H9 (cell line): ENCODE measurements around the gene DOCK9. TPM values are rescaled to one million over a fixed set of nuclear protein-coding genes. Genes with fewer than 3 reads are reported as not detected.

Experiments
- DNase-seq: peaks from one replicate; pipeline ENCODE4 v3.0.0-alpha.2; 2017
- H2AFZ ChIP-seq: one replicate; pipeline ENCODE4 v1.6.1; 2013; ENCODE audit warnings: mild to moderate bottlenecking, low read length, control low read depth, moderate library complexity
- H2AK5ac ChIP-seq: 2 replicates; pipeline ENCODE4 v1.6.1; 2013; ENCODE audit warnings: low read length, control low read depth, mixed read lengths; ENCODE audit not compliant: insufficient read length
- H2BK120ac ChIP-seq: one replicate; pipeline ENCODE4 v1.6.1; 2013; ENCODE audit warnings: low read depth, mild to moderate bottlenecking, low read length, control low read depth, inconsistent platforms; ENCODE audit not compliant: poor library complexity, severe bottlenecking
- H2BK12ac ChIP-seq: 2 replicates; pipeline ENCODE4 v1.6.1; 2013; ENCODE audit warnings: low read length, control low read depth, mixed read lengths, low read depth; ENCODE audit not compliant: insufficient read length
- H2BK15ac ChIP-seq: 2 replicates; pipeline ENCODE4 v1.6.1; 2013; ENCODE audit warnings: low read depth, low read length, control low read depth
- H2BK20ac ChIP-seq: one replicate; pipeline ENCODE4 v1.6.1; 2013; ENCODE audit warnings: low read depth, mild to moderate bottlenecking, low read length, control low read depth, inconsistent platforms; ENCODE audit not compliant: poor library complexity, severe bottlenecking
- H2BK5ac ChIP-seq: 2 replicates; pipeline ENCODE4 v1.6.1; 2013; ENCODE audit warnings: low read length, control low read depth, mixed read lengths; ENCODE audit not compliant: insufficient read length
- H3K14ac ChIP-seq: 2 replicates; pipeline ENCODE4 v1.6.1; 2013; ENCODE audit warnings: low read length, control low read depth; ENCODE audit not compliant: insufficient read depth
- H3K18ac ChIP-seq: 2 replicates; pipeline ENCODE4 v1.6.1; 2013; ENCODE audit warnings: low read depth, mild to moderate bottlenecking, mixed read lengths, low read length, control low read depth; ENCODE audit not compliant: insufficient read length
- H3K23ac ChIP-seq: 2 replicates; pipeline ENCODE4 v1.6.1; 2013; ENCODE audit warnings: low read length, control low read depth, mixed read lengths, low read depth; ENCODE audit not compliant: insufficient read length
- H3K23me2 ChIP-seq: 2 replicates; pipeline ENCODE4 v1.6.1; 2013; ENCODE audit warnings: low read depth, mild to moderate bottlenecking, mixed read lengths, low read length, control low read depth; ENCODE audit not compliant: insufficient read length, poor library complexity, severe bottlenecking
- H3K27ac ChIP-seq: 2 replicates; pipeline ENCODE4 v1.5.1; 2013; ENCODE audit warnings: low read length, control low read depth, mixed read lengths, low read depth; ENCODE audit not compliant: insufficient read length
- H3K27me3 ChIP-seq: 2 replicates; pipeline ENCODE4 v1.6.1; 2013; ENCODE audit warnings: low read length, control low read depth, inconsistent platforms; ENCODE audit not compliant: insufficient read depth
- H3K4ac ChIP-seq: 2 replicates; pipeline ENCODE4 v1.6.1; 2013; ENCODE audit warnings: low read depth, mild to moderate bottlenecking, control low read depth, inconsistent platforms, low read length, moderate library complexity
- H3K4me1 ChIP-seq: 2 replicates; pipeline ENCODE4 v1.6.1; 2013; ENCODE audit warnings: low read length, control low read depth, inconsistent platforms; ENCODE audit not compliant: insufficient read depth
- H3K4me2 ChIP-seq: 2 replicates; pipeline ENCODE4 v1.6.1; 2013; ENCODE audit warnings: low read length, control low read depth, mixed read lengths; ENCODE audit not compliant: insufficient read length, insufficient read depth
- H3K56ac ChIP-seq: 2 replicates; pipeline ENCODE4 v1.6.1; 2013; ENCODE audit warnings: low read depth, mild to moderate bottlenecking, mixed read lengths, low read length, control low read depth; ENCODE audit not compliant: insufficient read length
- H3K79me1 ChIP-seq: 2 replicates; pipeline ENCODE4 v1.6.1; 2013; ENCODE audit warnings: low read depth, mild to moderate bottlenecking, moderate library complexity, low read length, control low read depth, inconsistent platforms; ENCODE audit not compliant: insufficient read depth, poor library complexity, severe bottlenecking
- H3K79me2 ChIP-seq: 2 replicates; pipeline ENCODE4 v1.6.1; 2013; ENCODE audit warnings: low read length, control low read depth, inconsistent platforms; ENCODE audit not compliant: insufficient read depth
- H3K9ac ChIP-seq: 2 replicates; pipeline ENCODE4 v1.6.1; 2013; ENCODE audit warnings: low read length, control low read depth, mixed read lengths; ENCODE audit not compliant: insufficient read length; ENCODE audit errors: extremely low read depth
- H3K9me3 ChIP-seq: one replicate; pipeline ENCODE4 v1.6.1; 2013; ENCODE audit warnings: low read depth, low read length, inconsistent platforms; ENCODE audit not compliant: control insufficient read depth
- H3T11ph ChIP-seq: one replicate; pipeline ENCODE4 v1.6.1; 2013; ENCODE audit warnings: mild to moderate bottlenecking, low read length, control low read depth, inconsistent platforms
- H4K20me1 ChIP-seq: one replicate; pipeline ENCODE4 v1.6.1; 2013; ENCODE audit not compliant: control insufficient read depth, insufficient read length, insufficient read depth
- H4K5ac ChIP-seq: 2 replicates; pipeline ENCODE4 v1.6.1; 2013; ENCODE audit warnings: low read depth, mild to moderate bottlenecking, mixed read lengths, low read length, control low read depth; ENCODE audit not compliant: insufficient read length
- H4K8ac ChIP-seq: replicated peaks from 2 replicates; pipeline ENCODE4 v1.6.1; 2013; ENCODE audit warnings: low read length, control low read depth, mixed read lengths, low read depth; ENCODE audit not compliant: insufficient read length
- H4K91ac ChIP-seq: 2 replicates; pipeline ENCODE4 v1.6.1; 2013; ENCODE audit warnings: low read depth, mild to moderate bottlenecking, moderate library complexity, mixed read lengths, low read length, control low read depth; ENCODE audit not compliant: insufficient read length
- H3K27ac Mint-ChIP-seq, 3 experiments: 2 replicates in 2 of 3; 3 replicates in 1 of 3; pipeline ENCODE4 v1.8.0; 2020 to 2021; ENCODE audit warnings: mixed read lengths in 3 of 3, mild to moderate bottlenecking in 1 of 3, moderate library complexity in 1 of 3
- H3K27me3 Mint-ChIP-seq: 2 replicates; pipeline ENCODE4 v1.8.0; 2021; ENCODE audit warnings: low read depth, mild to moderate bottlenecking, moderate library complexity, mixed read lengths
- H3K36me3 Mint-ChIP-seq, 3 experiments: 2 replicates in 2 of 3; 3 replicates in 1 of 3; pipeline ENCODE4 v1.8.0; 2020 to 2021; ENCODE audit warnings: low read depth in 3 of 3, mixed read lengths in 3 of 3; ENCODE audit not compliant: insufficient read depth in 1 of 3
- H3K4me1 Mint-ChIP-seq, 2 experiments: 2 replicates each; pipeline ENCODE4 v1.8.0; 2020; ENCODE audit warnings: mixed read lengths in 2 of 2
- H3K4me3 Mint-ChIP-seq, 2 experiments: 2 replicates in 1 of 2; 3 replicates in 1 of 2; pipeline ENCODE4 v1.8.0; 2020 to 2021; ENCODE audit warnings: mild to moderate bottlenecking in 2 of 2, mixed read lengths in 2 of 2, moderate library complexity in 1 of 2
- H3K9me3 Mint-ChIP-seq, 2 experiments: 2 replicates in 1 of 2; 3 replicates in 1 of 2; pipeline ENCODE4 v1.8.0; 2020; ENCODE audit warnings: mild to moderate bottlenecking in 2 of 2, mixed read lengths in 2 of 2, moderate library complexity in 1 of 2
- WGBS: extraction: QIAGEN DNeasy Blood & Tissue Kit; methylation state at CpG from one replicate; pipeline ENCODE4 v1.1.7; 2013; ENCODE audit warnings: missing lambda C conversion rate, low lambda C conversion rate, mixed read lengths; ENCODE audit not compliant: insufficient read length; ENCODE audit errors: extremely low coverage; 5-methylcytosine and 5-hydroxymethylcytosine counted together
- total RNA-seq: library from RNA; stranded (reverse); gene quantifications from 2 replicates; pipeline ENCODE4 v1.2.1, GENCODE V29; 2021
- TF ChIP-seq, protein P1 (sequence below): fragments of 200-600 bp; sonication (generic); conservative IDR thresholded peaks from 3 replicates; pipeline ENCODE4 v1.8.0; 2021; ENCODE audit warnings: antibody characterized with exemption, mild to moderate bottlenecking

DOCK9 gene
- total RNA-seq, 1 experiment from 2014 or later = 23.0 TPM

- Histone ChIP-seq H3K56ac (no peak overlapping the region), H4K5ac (no peak overlapping the region), H3K18ac (no peak overlapping the region), H3T11ph (no peak overlapping the region), H3K79me1 (no peaks in the 10 kb centered on the region), H3K14ac (no peak overlapping the region), H2BK120ac (no peak overlapping the region), H3K4me2 (no peak overlapping the region), H3K27me3 (no peaks in the 10 kb centered on the region), H2BK15ac (no peak overlapping the region), H3K23me2 (no peaks in the 10 kb centered on the region), H3K9ac (no peak overlapping the region), H3K4ac (no peak overlapping the region), H4K20me1 (no peaks in the 10 kb centered on the region), H4K91ac (no peak overlapping the region), H3K9me3 (no peaks in the 10 kb centered on the region), H2BK12ac (no peak overlapping the region), H4K8ac (no peak overlapping the region), H3K23ac (no peak overlapping the region), H2AK5ac (no peak overlapping the region), H3K27ac (no peak overlapping the region), H2BK20ac (no peak overlapping the region), H2AFZ (no peak overlapping the region), H3K4me1 (no peaks in the 10 kb centered on the region), H2BK5ac (no peak overlapping the region), H3K79me2 (no peaks in the 10 kb centered on the region)
- Mint-ChIP-seq H3K4me1 (peaks cover 6 to 7% of the 10 kb centered on the region in 2 experiments; a peak in 1 of 4 replicates), H3K9me3 (peaks cover 2 to 3% of the 10 kb centered on the region in 2 experiments; a peak in 1 of 5 replicates), H3K4me3 (no peak overlapping the region), H3K27ac (no peak overlapping the region), H3K36me3 (no peaks in the 10 kb centered on the region; a peak in 1 of 7 replicates), H3K27me3 (no peaks in the 10 kb centered on the region; the same call in 1 of the 2 replicates)
- no peak for DNase-seq
- TF ChIP-seq, protein P1, sequence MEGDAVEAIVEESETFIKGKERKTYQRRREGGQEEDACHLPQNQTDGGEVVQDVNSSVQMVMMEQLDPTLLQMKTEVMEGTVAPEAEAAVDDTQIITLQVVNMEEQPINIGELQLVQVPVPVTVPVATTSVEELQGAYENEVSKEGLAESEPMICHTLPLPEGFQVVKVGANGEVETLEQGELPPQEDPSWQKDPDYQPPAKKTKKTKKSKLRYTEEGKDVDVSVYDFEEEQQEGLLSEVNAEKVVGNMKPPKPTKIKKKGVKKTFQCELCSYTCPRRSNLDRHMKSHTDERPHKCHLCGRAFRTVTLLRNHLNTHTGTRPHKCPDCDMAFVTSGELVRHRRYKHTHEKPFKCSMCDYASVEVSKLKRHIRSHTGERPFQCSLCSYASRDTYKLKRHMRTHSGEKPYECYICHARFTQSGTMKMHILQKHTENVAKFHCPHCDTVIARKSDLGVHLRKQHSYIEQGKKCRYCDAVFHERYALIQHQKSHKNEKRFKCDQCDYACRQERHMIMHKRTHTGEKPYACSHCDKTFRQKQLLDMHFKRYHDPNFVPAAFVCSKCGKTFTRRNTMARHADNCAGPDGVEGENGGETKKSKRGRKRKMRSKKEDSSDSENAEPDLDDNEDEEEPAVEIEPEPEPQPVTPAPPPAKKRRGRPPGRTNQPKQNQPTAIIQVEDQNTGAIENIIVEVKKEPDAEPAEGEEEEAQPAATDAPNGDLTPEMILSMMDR = no peak
- WGBS = no CpG with 5 or more reads among the region's 3 CpGs
Measured at GRCh38 chr13:99018418-99019180, 40.7 kb upstream of the DOCK9 start.
